T-helper 1 cell treated with Interleukin-12 subunit alpha and Interleukin-12 subunit beta and Interleukin-4 antibody, amounts not matched to agents 30 μg/mL and 1 μg/mL, for 36 hours (primary cell): ENCODE results near the gene RIPOR2.

Experiments
- H3K27ac Mint-ChIP-seq: one replicate; pipeline ENCODE4 v1.8.0; 2021; ENCODE audit warnings: mild to moderate bottlenecking, mixed read lengths
- H3K27me3 Mint-ChIP-seq: one replicate; pipeline ENCODE4 v1.8.0; 2021; ENCODE audit warnings: low read depth, mixed read lengths
- H3K36me3 Mint-ChIP-seq: one replicate; pipeline ENCODE4 v1.8.0; 2021; ENCODE audit warnings: low read depth, mixed read lengths
- H3K4me1 Mint-ChIP-seq: one replicate; pipeline ENCODE4 v1.8.0; 2021; ENCODE audit warnings: low read depth, mixed read lengths
- H3K4me3 Mint-ChIP-seq: one replicate; pipeline ENCODE4 v1.8.0; 2021; ENCODE audit warnings: mild to moderate bottlenecking, moderate library complexity, mixed read lengths
- H3K9me3 Mint-ChIP-seq: one replicate; pipeline ENCODE4 v1.8.0; 2021; ENCODE audit warnings: mixed read lengths

Gene RIPOR2

GRCh38 chr6:24831771-24832716 lies 103.7 kb downstream of the RIPOR2 start:
- no peak overlapping the region for H3K4me3 Mint-ChIP-seq
- no peak overlapping the region for H3K27ac Mint-ChIP-seq
- peaks cover 75% of the 10 kb centered on the region for H3K36me3 Mint-ChIP-seq
- no peaks in the 10 kb centered on the region for H3K9me3 Mint-ChIP-seq
- no peaks in the 10 kb centered on the region for H3K27me3 Mint-ChIP-seq
- H3K4me1 Mint-ChIP-seq, result peaks cover 13% of the 10 kb centered on the region

GRCh38 chr6:24829657-24830056 lies 106.1 kb downstream of the RIPOR2 start:
- Mint-ChIP-seq H3K27ac (peak overlapping the region; percentile 15), H3K9me3 (no peaks in the 10 kb centered on the region), H3K4me1 (peaks cover 6% of the 10 kb centered on the region), H3K27me3 (no peaks in the 10 kb centered on the region), H3K4me3 (no peak overlapping the region), H3K36me3 (peaks cover 64% of the 10 kb centered on the region)

GRCh38 chr6:24827970-24828369 lies 107.8 kb downstream of the RIPOR2 start:
- H3K27ac Mint-ChIP-seq, result no peak overlapping the region
- peaks cover 64% of the 10 kb centered on the region for H3K36me3 Mint-ChIP-seq

GRCh38 chr6:24827162-24827561 lies 108.6 kb downstream of the RIPOR2 start:
- Mint-ChIP-seq H3K9me3 (no peaks in the 10 kb centered on the region), H3K4me3 (no peak overlapping the region), H3K27me3 (no peaks in the 10 kb centered on the region), H3K36me3 (peaks cover 60% of the 10 kb centered on the region), H3K27ac (no peak overlapping the region), H3K4me1 (no peaks in the 10 kb centered on the region)

More at GRCh38 chr6:24827970-24828369, 107.8 kb downstream of the RIPOR2 start:
- peaks cover 2% of the 10 kb centered on the region for H3K4me1 Mint-ChIP-seq
- H3K27me3 Mint-ChIP-seq, result no peaks in the 10 kb centered on the region
- no peak overlapping the region for H3K4me3 Mint-ChIP-seq
- H3K9me3 Mint-ChIP-seq, result no peaks in the 10 kb centered on the region

GRCh38 chr6:24825130-24825630 lies 110.6 kb downstream of the RIPOR2 start:
- peaks cover 4% of the 10 kb centered on the region for H3K4me1 Mint-ChIP-seq
- no peak overlapping the region for H3K4me3 Mint-ChIP-seq
- H3K27ac Mint-ChIP-seq, result no peak overlapping the region
- no peaks in the 10 kb centered on the region for H3K27me3 Mint-ChIP-seq
- peaks cover 58% of the 10 kb centered on the region for H3K36me3 Mint-ChIP-seq
- H3K9me3 Mint-ChIP-seq, result no peaks in the 10 kb centered on the region

- H3K27ac Mint-ChIP-seq, result no peak overlapping the region
- H3K4me1 Mint-ChIP-seq, result peaks cover 4% of the 10 kb centered on the region
- no peaks in the 10 kb centered on the region for H3K27me3 Mint-ChIP-seq
- peaks cover 54% of the 10 kb centered on the region for H3K36me3 Mint-ChIP-seq
- H3K9me3 Mint-ChIP-seq, result no peaks in the 10 kb centered on the region
- H3K4me3 Mint-ChIP-seq, result no peak overlapping the region
Measured at GRCh38 chr6:24824142-24824938, 111.4 kb downstream of the RIPOR2 start.

GRCh38 chr6:24823185-24823584 lies 112.6 kb downstream of the RIPOR2 start:
- no peak overlapping the region for H3K27ac Mint-ChIP-seq
- no peak overlapping the region for H3K4me3 Mint-ChIP-seq
- H3K27me3 Mint-ChIP-seq, result no peaks in the 10 kb centered on the region
- H3K9me3 Mint-ChIP-seq, result no peaks in the 10 kb centered on the region
- peaks cover 6% of the 10 kb centered on the region for H3K4me1 Mint-ChIP-seq
- H3K36me3 Mint-ChIP-seq, result peaks cover 61% of the 10 kb centered on the region

- Mint-ChIP-seq H3K27me3 (no peaks in the 10 kb centered on the region), H3K4me3 (no peak overlapping the region), H3K36me3 (peaks cover 61% of the 10 kb centered on the region), H3K9me3 (no peaks in the 10 kb centered on the region), H3K4me1 (peaks cover 6% of the 10 kb centered on the region), H3K27ac (no peak overlapping the region)
Measured at GRCh38 chr6:24822696-24823095, 113.1 kb downstream of the RIPOR2 start.

GRCh38 chr6:24821860-24822444 lies 113.8 kb downstream of the RIPOR2 start:
- H3K36me3 Mint-ChIP-seq, result peaks cover 57% of the 10 kb centered on the region
- no peak overlapping the region for H3K4me3 Mint-ChIP-seq
- H3K27ac Mint-ChIP-seq, result peak overlapping the region; percentile 21
- H3K9me3 Mint-ChIP-seq, result no peaks in the 10 kb centered on the region
- peaks cover 6% of the 10 kb centered on the region for H3K4me1 Mint-ChIP-seq
- H3K27me3 Mint-ChIP-seq, result no peaks in the 10 kb centered on the region

GRCh38 chr6:24818346-24818745 lies 117.4 kb downstream of the RIPOR2 start:
- Mint-ChIP-seq H3K27ac (peak overlapping the region; percentile 15), H3K27me3 (no peaks in the 10 kb centered on the region), H3K4me3 (no peak overlapping the region), H3K36me3 (peaks cover 37% of the 10 kb centered on the region), H3K4me1 (peaks cover 6% of the 10 kb centered on the region), H3K9me3 (no peaks in the 10 kb centered on the region)

- H3K27ac Mint-ChIP-seq, result no peak overlapping the region
- H3K4me1 Mint-ChIP-seq, result no peaks in the 10 kb centered on the region
- H3K36me3 Mint-ChIP-seq, result peaks cover 34% of the 10 kb centered on the region
- no peaks in the 10 kb centered on the region for H3K9me3 Mint-ChIP-seq
- H3K27me3 Mint-ChIP-seq, result no peaks in the 10 kb centered on the region
- no peak overlapping the region for H3K4me3 Mint-ChIP-seq
Measured at GRCh38 chr6:24809728-24810127, 126.0 kb downstream of the RIPOR2 start.

GRCh38 chr6:24807584-24807983 lies 128.2 kb downstream of the RIPOR2 start:
- Mint-ChIP-seq H3K36me3 (peaks cover 43% of the 10 kb centered on the region), H3K4me3 (no peak overlapping the region), H3K4me1 (no peaks in the 10 kb centered on the region), H3K9me3 (no peaks in the 10 kb centered on the region), H3K27ac (no peak overlapping the region), H3K27me3 (no peaks in the 10 kb centered on the region)

- H3K4me3 Mint-ChIP-seq, result no peak overlapping the region
- peak overlapping the region; percentile 81 for H3K27ac Mint-ChIP-seq
- H3K36me3 Mint-ChIP-seq, result peaks cover 44% of the 10 kb centered on the region
Measured at GRCh38 chr6:24802271-24803059, 133.3 kb downstream of the RIPOR2 start.

GRCh38 chr6:24799541-24799915 lies 136.2 kb downstream of the RIPOR2 start:
- Mint-ChIP-seq H3K27me3 (no peaks in the 10 kb centered on the region), H3K9me3 (no peaks in the 10 kb centered on the region), H3K36me3 (peaks cover 32% of the 10 kb centered on the region), H3K4me1 (peaks cover 16% of the 10 kb centered on the region), H3K4me3 (no peak overlapping the region), H3K27ac (peak overlapping the region; percentile 34)

More at GRCh38 chr6:24802271-24803059, 133.3 kb downstream of the RIPOR2 start:
- H3K9me3 Mint-ChIP-seq, result no peaks in the 10 kb centered on the region
- peaks cover 11% of the 10 kb centered on the region for H3K4me1 Mint-ChIP-seq
- H3K27me3 Mint-ChIP-seq, result no peaks in the 10 kb centered on the region
